HEK293T (cell line): ENCODE measurements around the gene KIAA0408.

Experiments used
- CTCF ChIA-PET: fragments of 350-600 bp; formaldehyde crosslinking; extraction: SDS; loops from one replicate; lab custom pipeline; 2021; ENCODE audit warnings: antibody characterized with exemption, inconsistent platforms; lab: Yijun Ruan, JAX
- POLR2A ChIA-PET: fragments of 350-600 bp; formaldehyde crosslinking; extraction: SDS; loops from one replicate; lab custom pipeline; 2020; ENCODE audit warnings: antibody characterized with exemption, inconsistent platforms; lab: Yijun Ruan, JAX
- DNase-seq: peaks from one replicate; pipeline ENCODE4 v3.0.0; 2012; ENCODE audit warnings: mixed read lengths; ENCODE audit errors: extremely low spot score
- ARNT ChIP-seq: fragments of 450-650 bp; IDR thresholded peaks from 2 replicates; pipeline ENCODE4 v1.6.1; 2017; ENCODE audit warnings: mild to moderate bottlenecking
- BHLHE40 ChIP-seq: fragments of 450-650 bp; IDR thresholded peaks from 2 replicates; pipeline ENCODE4 v1.6.1; 2016; ENCODE audit warnings: mild to moderate bottlenecking, moderate library complexity, borderline replicate concordance
- CTBP1 ChIP-seq: fragments of 450-650 bp; IDR thresholded peaks from 2 replicates; pipeline ENCODE4 v1.6.1; 2016; ENCODE audit warnings: borderline replicate concordance
- ELF4 ChIP-seq: fragments of 450-650 bp; IDR thresholded peaks from 2 replicates; pipeline ENCODE4 v1.6.1; 2017; ENCODE audit warnings: antibody characterized with exemption
- FOXA1 ChIP-seq: fragments of 450-650 bp; IDR thresholded peaks from 2 replicates; pipeline ENCODE4 v1.6.1; 2016; ENCODE audit warnings: mild to moderate bottlenecking
- FOXK2 ChIP-seq: fragments of 450-650 bp; IDR thresholded peaks from 2 replicates; pipeline ENCODE4 v1.6.1; 2016; ENCODE audit warnings: mild to moderate bottlenecking
- FOXM1 ChIP-seq: fragments of 450-650 bp; IDR thresholded peaks from 2 replicates; pipeline ENCODE4 v1.6.1; 2017; ENCODE audit warnings: mild to moderate bottlenecking, borderline replicate concordance
- HDGF ChIP-seq: fragments of 450-650 bp; IDR thresholded peaks from 2 replicates; pipeline ENCODE4 v1.6.1; 2017; ENCODE audit warnings: antibody characterized with exemption, borderline replicate concordance
- L3MBTL2 ChIP-seq: fragments of 450-650 bp; conservative IDR thresholded peaks from 2 replicates; pipeline ENCODE4 v1.6.1; 2016; ENCODE audit warnings: mild to moderate bottlenecking
- LEF1 ChIP-seq: fragments of 450-650 bp; IDR thresholded peaks from 2 replicates; pipeline ENCODE4 v1.6.1; 2017; ENCODE audit warnings: mild to moderate bottlenecking, borderline replicate concordance
- NFRKB ChIP-seq: fragments of 450-650 bp; IDR thresholded peaks from 2 replicates; pipeline ENCODE4 v1.6.1; 2016; ENCODE audit warnings: mild to moderate bottlenecking, moderate library complexity
- SP1 ChIP-seq: fragments of 450-650 bp; IDR thresholded peaks from 2 replicates; pipeline ENCODE4 v1.6.1; 2017
- SUZ12 ChIP-seq: fragments of 450-650 bp; IDR thresholded peaks from 2 replicates; pipeline ENCODE4 v1.6.1; 2016; ENCODE audit warnings: mild to moderate bottlenecking
- TARDBP ChIP-seq: fragments of 450-650 bp; IDR thresholded peaks from 2 replicates; pipeline ENCODE4 v1.6.1; 2016
- ZNF384 ChIP-seq: fragments of 450-650 bp; IDR thresholded peaks from 2 replicates; pipeline ENCODE4 v1.6.1; 2016
- TF ChIP-seq, protein P1 (sequence below): fragments of 450-650 bp; IDR thresholded peaks from 2 replicates; pipeline ENCODE4 v1.6.1; 2016

Gene KIAA0408

DNA sequence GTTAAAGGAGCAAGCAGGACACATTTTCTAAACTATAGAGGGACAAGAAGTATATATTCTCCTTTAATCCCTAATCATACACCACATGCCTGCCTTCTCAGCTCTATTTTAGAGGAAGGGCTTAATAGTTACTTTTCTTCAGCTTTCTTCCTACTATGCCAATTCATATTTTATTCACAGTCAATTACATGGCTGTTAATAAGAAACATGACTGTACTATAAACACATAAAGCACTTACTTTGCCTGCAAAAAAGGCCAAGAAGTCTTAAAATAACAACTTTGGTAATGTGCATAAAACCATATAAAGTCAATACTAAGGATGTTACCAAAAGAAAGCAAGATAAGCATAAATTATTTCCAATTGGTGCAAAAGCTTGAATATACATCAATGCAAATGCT lies 6.4 kb downstream of the KIAA0408 start:
- no peak for DNase-seq
- TF ChIP-seq TARDBP (no peak), SP1 (no peak), HDGF (no peak), SUZ12 (no peak), BHLHE40 (no peak), LEF1 (no peak), ELF4 (no peak), FOXK2 (no peak), ZNF384 (no peak), ARNT (no peak), FOXM1 (no peak), FOXA1 (no peak), CTBP1 (no peak), NFRKB (no peak), L3MBTL2 (no peak)
- TF ChIP-seq, protein P1, sequence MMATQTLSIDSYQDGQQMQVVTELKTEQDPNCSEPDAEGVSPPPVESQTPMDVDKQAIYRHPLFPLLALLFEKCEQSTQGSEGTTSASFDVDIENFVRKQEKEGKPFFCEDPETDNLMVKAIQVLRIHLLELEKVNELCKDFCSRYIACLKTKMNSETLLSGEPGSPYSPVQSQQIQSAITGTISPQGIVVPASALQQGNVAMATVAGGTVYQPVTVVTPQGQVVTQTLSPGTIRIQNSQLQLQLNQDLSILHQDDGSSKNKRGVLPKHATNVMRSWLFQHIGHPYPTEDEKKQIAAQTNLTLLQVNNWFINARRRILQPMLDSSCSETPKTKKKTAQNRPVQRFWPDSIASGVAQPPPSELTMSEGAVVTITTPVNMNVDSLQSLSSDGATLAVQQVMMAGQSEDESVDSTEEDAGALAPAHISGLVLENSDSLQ: no peak
- ChIA-PET POLR2A (no interaction called here), CTCF (interaction anchor here (0.5 kb wide), 1 partner anchor 564 kb away, joined by 6 read pairs; no protein-coding TSS in a partner anchor)

DNA sequence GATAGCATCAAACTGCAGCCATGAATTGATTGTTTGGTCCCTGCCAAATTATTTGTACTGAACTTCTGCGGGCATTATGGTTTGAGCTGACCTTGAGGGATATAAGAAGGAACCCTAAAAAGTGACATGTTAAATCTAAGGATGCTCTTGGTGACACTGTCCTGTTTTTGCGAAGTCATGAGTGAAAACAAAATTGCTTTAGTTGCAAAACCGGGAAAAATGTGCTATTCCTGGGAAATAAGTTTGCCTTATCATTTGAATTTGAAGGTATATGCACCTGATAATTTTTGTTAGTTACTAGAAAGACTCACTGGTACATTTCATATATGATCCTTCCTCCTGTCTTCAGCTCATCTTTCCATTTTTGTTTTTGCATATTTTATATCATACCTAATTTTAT lies 7.8 kb downstream of the KIAA0408 start:
- POLR2A ChIA-PET: no interaction called here
- TF ChIP-seq TARDBP: no peak
- TF ChIP-seq FOXK2: no peak
- TF ChIP-seq CTBP1: no peak
- TF ChIP-seq LEF1: no peak
- TF ChIP-seq ZNF384: no peak
- TF ChIP-seq FOXA1: no peak
- no peak for TF ChIP-seq BHLHE40
- TF ChIP-seq ARNT: no peak
- no peak for TF ChIP-seq SUZ12
- TF ChIP-seq NFRKB: no peak
- TF ChIP-seq FOXM1: no peak
- no peak for TF ChIP-seq L3MBTL2
- no peak for TF ChIP-seq HDGF
- no peak for TF ChIP-seq SP1
- no peak for TF ChIP-seq ELF4
- TF ChIP-seq, protein P1: no peak
- CTCF ChIA-PET: interaction anchor here (0.8 kb wide), 1 partner anchor 65 kb away, joined by 4 read pairs; no protein-coding TSS in a partner anchor

DNA sequence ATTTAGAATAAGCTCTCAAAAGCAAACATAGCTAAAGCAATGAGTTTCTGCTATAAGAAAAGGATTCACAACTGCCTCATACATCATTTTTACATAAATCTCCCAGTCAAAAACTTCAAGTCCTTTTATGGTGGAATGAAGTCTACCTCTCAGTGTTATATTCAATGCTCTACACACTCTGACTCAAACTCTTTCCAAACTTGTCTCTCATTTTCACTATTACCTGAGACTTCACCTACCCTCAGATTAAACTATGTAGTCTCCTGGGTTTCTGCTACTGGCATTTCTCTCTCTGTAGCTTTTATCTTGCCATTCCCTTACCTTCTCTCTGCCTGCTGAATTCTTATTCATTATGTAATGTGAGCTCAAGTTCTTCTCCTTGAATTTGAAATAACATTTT lies 11.4 kb downstream of the KIAA0408 start:
- no peak for DNase-seq
- ChIA-PET CTCF (interaction anchor here (1.5 kb wide), 1 partner anchor 68 kb away, joined by 6 read pairs; no protein-coding TSS in a partner anchor), POLR2A (no interaction called here)
- no peak for TF ChIP-seq HDGF
- no peak for TF ChIP-seq NFRKB
- TF ChIP-seq L3MBTL2: no peak
- TF ChIP-seq FOXM1: no peak
- TF ChIP-seq, protein P1: no peak
- TF ChIP-seq ZNF384: no peak
- no peak for TF ChIP-seq LEF1
- TF ChIP-seq ELF4: no peak
- TF ChIP-seq SUZ12: no peak
- no peak for TF ChIP-seq ARNT
- TF ChIP-seq CTBP1: no peak
- no peak for TF ChIP-seq TARDBP
- TF ChIP-seq BHLHE40: no peak
- TF ChIP-seq FOXA1: no peak

More for the DNA sequence above, 7.8 kb downstream of the KIAA0408 start:
- no peak for DNase-seq

DNA sequence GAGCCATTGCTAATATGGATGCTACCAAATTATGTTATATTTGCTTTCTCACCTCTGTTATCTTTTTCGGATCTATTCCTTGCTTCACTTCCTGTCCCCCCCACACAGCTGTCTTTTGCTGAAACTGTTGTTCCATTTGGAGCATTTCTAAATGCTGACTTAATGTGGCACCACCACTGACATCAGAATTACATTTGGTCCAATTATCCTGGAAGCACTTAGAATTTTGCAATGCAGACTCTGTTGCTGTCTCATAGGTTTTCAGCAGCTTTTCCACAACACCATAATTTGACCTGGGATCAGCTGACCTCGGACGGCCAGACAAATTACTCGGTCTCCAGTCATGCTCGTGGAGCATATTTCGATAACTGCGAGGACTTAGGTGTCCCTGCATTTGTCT lies 12.8 kb downstream of the KIAA0408 start:
- ChIA-PET CTCF (no interaction called here), POLR2A (no interaction called here)
- no peak for DNase-seq
- TF ChIP-seq SP1 (no peak), SUZ12 (no peak), FOXK2 (no peak), HDGF (no peak), ELF4 (no peak), NFRKB (no peak)

DNA sequence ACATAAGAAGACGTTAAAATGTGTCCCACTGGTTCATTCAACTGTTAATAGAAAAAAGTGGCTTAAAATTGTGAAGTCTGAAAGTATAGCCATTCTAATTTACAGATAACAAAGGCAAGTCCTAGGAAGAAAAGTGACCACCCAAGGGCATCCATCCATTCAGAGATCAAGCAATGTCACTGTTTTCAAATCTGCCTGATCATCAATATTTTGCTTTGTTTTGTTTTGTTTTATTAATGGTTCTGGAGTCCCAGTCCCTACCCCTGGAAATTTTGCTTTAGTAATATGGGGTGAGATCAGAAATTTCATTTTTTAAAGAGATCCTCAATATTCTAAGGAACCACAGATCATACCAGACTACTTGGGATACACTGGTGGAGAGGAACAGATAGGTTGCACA lies 17.3 kb downstream of the KIAA0408 start:
- ChIA-PET POLR2A (no interaction called here), CTCF (interaction anchor here (0.7 kb wide), 1 partner anchor 21 kb away, joined by 3 read pairs; no protein-coding TSS in a partner anchor)
- DNase-seq: no peak
- TF ChIP-seq LEF1 (no peak), SUZ12 (no peak), BHLHE40 (no peak), NFRKB (no peak)

DNA sequence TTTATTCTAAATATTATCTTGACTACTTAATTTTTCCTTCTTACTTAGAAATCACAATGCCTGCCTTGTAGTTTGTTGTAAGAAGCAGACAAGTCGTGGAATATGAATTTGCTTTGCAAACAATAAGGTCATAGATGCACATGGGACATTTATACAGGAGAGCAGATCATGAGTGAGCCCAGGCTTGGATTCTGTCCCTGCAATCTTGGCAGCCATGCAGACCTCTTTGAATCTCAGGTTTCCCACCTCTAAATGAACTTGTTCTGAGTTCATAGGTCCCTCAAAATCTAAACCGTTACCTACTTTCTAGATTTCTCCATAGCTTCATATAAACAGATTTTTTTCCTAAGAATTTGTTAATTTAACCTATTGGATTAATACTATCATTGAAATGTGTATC lies 19.5 kb downstream of the KIAA0408 start:
- TF ChIP-seq FOXK2: no peak
- no peak for TF ChIP-seq L3MBTL2
- no peak for TF ChIP-seq SUZ12
- no peak for TF ChIP-seq BHLHE40
- ChIA-PET CTCF (no interaction called here), POLR2A (no interaction called here)
- no peak for DNase-seq
